Smooth muscle cell (in vitro differentiated cells): ENCODE results near the gene LRRC8D. TPM values are rescaled to one million over a fixed set of nuclear protein-coding genes. Genes with fewer than 3 reads are reported as not detected.

Source experiments
- DNase-seq: peaks from one replicate; lab custom pipeline; 2025; ENCODE audit not compliant: unreplicated experiment; lab: John Stamatoyannopoulos, UW
- H2AFZ ChIP-seq: fragments of 200-600 bp; sonication (generic); 2 replicates; pipeline ENCODE4 v1.6.0; 2016; ENCODE audit warnings: antibody characterized with exemption, low read depth, mild to moderate bottlenecking
- H3F3A ChIP-seq: fragments of 200-600 bp; sonication (generic); 2 replicates; pipeline ENCODE4 v1.6.0; 2017; ENCODE audit warnings: antibody characterized with exemption, low read depth
- H3K27ac ChIP-seq: fragments of 200-600 bp; sonication (generic); 2 replicates; pipeline ENCODE4 v1.5.1; 2016; ENCODE audit warnings: low read depth, mild to moderate bottlenecking
- H3K27me3 ChIP-seq: fragments of 200-600 bp; sonication (generic); 2 replicates; pipeline ENCODE4 v1.6.1; 2016; ENCODE audit warnings: low read depth, mild to moderate bottlenecking
- H3K36me3 ChIP-seq: fragments of 200-600 bp; sonication (generic); 2 replicates; pipeline ENCODE4 v1.5.1; 2016; ENCODE audit warnings: low read depth
- H3K4me1 ChIP-seq: fragments of 200-600 bp; sonication (generic); 2 replicates; pipeline ENCODE4 v1.5.1; 2016; ENCODE audit warnings: low read depth
- H3K4me2 ChIP-seq: fragments of 200-600 bp; sonication (generic); 2 replicates; pipeline ENCODE4 v1.6.0; 2016; ENCODE audit warnings: mild to moderate bottlenecking
- H3K4me3 ChIP-seq: fragments of 200-600 bp; sonication (generic); 2 replicates; pipeline ENCODE4 v1.5.1; 2016; ENCODE audit warnings: mild to moderate bottlenecking
- H3K79me2 ChIP-seq: fragments of 200-600 bp; sonication (generic); 2 replicates; pipeline ENCODE4 v1.6.0; 2016; ENCODE audit warnings: low read depth, mild to moderate bottlenecking
- H3K9ac ChIP-seq: fragments of 200-600 bp; sonication (generic); 2 replicates; pipeline ENCODE4 v1.6.0; 2016; ENCODE audit warnings: low read depth
- H3K9me3 ChIP-seq: fragments of 200-600 bp; sonication (generic); replicated peaks from 2 replicates; pipeline ENCODE4 v1.5.1; 2016; ENCODE audit warnings: low read depth
- H4K20me1 ChIP-seq: fragments of 200-600 bp; sonication (generic); 2 replicates; pipeline ENCODE4 v1.6.0; 2016; ENCODE audit warnings: low read depth
- CTCF ChIP-seq: fragments of 200-600 bp; sonication (generic); IDR thresholded peaks from 2 replicates; pipeline ENCODE4 v1.5.1; 2017; ENCODE audit warnings: borderline replicate concordance, mild to moderate bottlenecking, antibody characterized with exemption; ENCODE audit not compliant: insufficient read depth, poor library complexity, severe bottlenecking
- WGBS: methylation state at CpG from one replicate; pipeline ENCODE4 v1.1.7; 2016; ENCODE audit warnings: low lambda C conversion rate; 5-methylcytosine and 5-hydroxymethylcytosine counted together
- polyA plus RNA-seq: library from polyadenylated mRNA; unstranded; fragments of >200 nt; fragmentation: Nextera tagmentation; extraction: Ambion mirVana; gene quantifications from 2 replicates; pipeline ENCODE4 v1.2.1, GENCODE V29; 2016
- total RNA-seq: library from RNA; depleted of rRNA; stranded (reverse); fragments of >200 nt; gene quantifications from 2 replicates; pipeline ENCODE4 v1.2.3, GENCODE V29; 2014

Gene LRRC8D
- total and polyA plus RNA-seq, 2 experiments from 2014 or later, result 5.2 to 25.1 TPM

GRCh38 chr1:89953929-89954328 is 133.1 kb downstream of the LRRC8D start:
- no peaks in the 10 kb centered on the region for H3K27me3 ChIP-seq
- no peaks in the 10 kb centered on the region for H3K36me3 ChIP-seq
- H3K27ac ChIP-seq, result peak overlapping the region; percentile 96
- H2AFZ ChIP-seq, result no peak overlapping the region
- no peak overlapping the region for H3K4me3 ChIP-seq
- no peaks in the 10 kb centered on the region for H3K79me2 ChIP-seq
- no peaks in the 10 kb centered on the region for H4K20me1 ChIP-seq
- H3K4me2 ChIP-seq, result no peak overlapping the region
- no peaks in the 10 kb centered on the region for H3K9me3 ChIP-seq
- H3K4me1 ChIP-seq, result peaks cover 3% of the 10 kb centered on the region
- TF ChIP-seq CTCF, result no peak
- H3K9ac ChIP-seq, result no peak overlapping the region
- no peak for DNase-seq
- H3F3A ChIP-seq, result no peaks in the 10 kb centered on the region
- WGBS, result 96% methylated on average over 1 of the region's 1 CpG

GRCh38 chr1:89954401-89954800 is 133.6 kb downstream of the LRRC8D start:
- Histone ChIP-seq H2AFZ (no peak overlapping the region), H3K27ac (peak overlapping the region; percentile 96), H3K4me3 (no peak overlapping the region), H3K4me1 (peaks cover 3% of the 10 kb centered on the region), H4K20me1 (no peaks in the 10 kb centered on the region), H3K4me2 (peak overlapping the region; percentile 29), H3K9ac (no peak overlapping the region), H3K27me3 (no peaks in the 10 kb centered on the region), H3F3A (no peaks in the 10 kb centered on the region), H3K9me3 (no peaks in the 10 kb centered on the region), H3K36me3 (no peaks in the 10 kb centered on the region), H3K79me2 (no peaks in the 10 kb centered on the region)
- 46% methylated on average over 1 of the region's 1 CpG for WGBS
- no peak for DNase-seq
- TF ChIP-seq CTCF, result no peak

- Histone ChIP-seq H3K79me2 (no peaks in the 10 kb centered on the region), H3K4me3 (no peak overlapping the region), H3K27ac (peak overlapping the region; percentile 96), H3F3A (no peaks in the 10 kb centered on the region), H3K4me1 (peaks cover 3% of the 10 kb centered on the region), H2AFZ (no peak overlapping the region), H4K20me1 (no peaks in the 10 kb centered on the region), H3K9me3 (no peaks in the 10 kb centered on the region), H3K36me3 (no peaks in the 10 kb centered on the region), H3K27me3 (no peaks in the 10 kb centered on the region), H3K4me2 (no peak overlapping the region), H3K9ac (peak overlapping the region; percentile 12)
- no peak for TF ChIP-seq CTCF
- DNase-seq, result no peak
- 79% methylated on average over 7 of the region's 7 CpGs for WGBS
Measured at GRCh38 chr1:89955311-89956205, 134.7 kb downstream of the LRRC8D start.
